ENCODE data around the gene CDC34. TPM values are rescaled to one million over a fixed set of nuclear protein-coding genes. Genes with fewer than 3 reads are reported as not detected.
A peak's percentile ranks its signal among the peaks of the same experiment; 100 is the strongest.

The CDC34 gene
- total and polyA plus RNA-seq, 9 of the 15 experiments (the other 6 are each of a cell fraction or from before 2014, with no cell fraction given): 0.80 to 203 (median 65.5) TPM

GRCh38 chr19:583968-584239, 52.3 kb downstream of the CDC34 start:
- Histone ChIP-seq H3K4me2 (ENCODE audit: insufficient read depth, low read length) (no peak overlapping the region), H3K27me3 (ENCODE audit: control insufficient read depth in 2 of 2, insufficient read depth in 2 of 2, low read length in 2 of 2) (no peaks in the 10 kb centered on the region), H3K9me1 (ENCODE audit: control insufficient read depth, insufficient read depth, low read length) (no peaks in the 10 kb centered on the region), H3K36me3 (ENCODE audit: control insufficient read depth, insufficient read depth, low read length) (peaks cover 44% of the 10 kb centered on the region; the same call in 1 of the 3 replicates), H3K9me3 (replicated peaks; ENCODE audit: control insufficient read depth, insufficient read depth, low read depth, low read length) (no peaks in the 10 kb centered on the region), H3K9ac (ENCODE audit: insufficient read depth in 1 of 2, low read depth in 2 of 2, low read length in 2 of 2) (no peak overlapping the region; a peak in 2 of 4 replicates), H4K20me1 (replicated peaks; ENCODE audit: control insufficient read depth, insufficient read depth, low read length) (peaks cover 34% of the 10 kb centered on the region), H3K79me2 (ENCODE audit: control insufficient read depth, insufficient read depth, low read length) (peaks cover 17% of the 10 kb centered on the region), H3K4me1 (replicated peaks in 1 of 2; ENCODE audit: control insufficient read depth in 2 of 2, insufficient read depth in 2 of 2, low read length in 2 of 2) (peaks cover 0 to 88% of the 10 kb centered on the region in 2 experiments; a peak in 2 of 5 replicates), H3K27ac (ENCODE audit: extremely low read depth, low read depth, low read length) (no peak overlapping the region), H2AFZ (ENCODE audit: low read depth, low read length) (no peak overlapping the region), H3K4me3 (no peak overlapping the region)
- FAIRE-seq: no peak
- peak in 1 of 4 experiments; percentile 19 for DNase-seq (ENCODE audit: extremely low read depth in 1 of 4, low spot score in 3 of 4)
- intact Hi-C loops (cut with micrococcal nuclease): loop anchor here (10.0 kb wide), 2 partner anchors 49 to 151 kb away; partner anchors contain the start of gene CDC34
- in situ Hi-C loops (cut with MboI): no loop called here
- CTCF ChIA-PET (ENCODE audit: low intra/inter-chr PET ratio): interaction anchor here (1.1 kb wide), 1 partner anchor 150 kb away, joined by 4 read pairs; no protein-coding TSS in a partner anchor
- peak; percentile 51 for ATAC-seq
- BruUV-seq (replicated peaks): no TSS peak
- WGBS (ENCODE audit: insufficient coverage, low coverage, missing lambda C conversion rate): 90% methylated on average over 3 of the region's 5 CpGs
- POLR2A ChIA-PET: interaction anchor here (0.8 to 3.1 kb wide), 4 partner anchors 10 to 20 kb away, joined by 3 to 41 read pairs (median 9); partner anchors contain the start of gene BSG
- TF ChIP-seq NFRKB (IDR thresholded peaks at IDR 0.05; ENCODE audit: low read depth) (no peak), ATF4 (CRISPR knock-in tag; IDR thresholded peaks at IDR 0.05) (0 out of 2 replicates have a peak, but pooled peaks have one; percentile 2), ZSCAN32 (CRISPR knock-in tag; IDR thresholded peaks at IDR 0.05) (0 out of 2 replicates have a peak, but pooled peaks have one; percentile 33), ZBTB26 (CRISPR knock-in tag; IDR thresholded peaks at IDR 0.05) (0 out of 2 replicates have a peak, but pooled peaks have one; percentile 50), TEAD1 (CRISPR knock-in tag; IDR thresholded peaks at IDR 0.05) (0 out of 4 replicates have a peak, but pooled peaks of 1 of the 2 experiments have one; percentile 6), NFIC (IDR thresholded peaks at IDR 0.05) (0 out of 2 replicates have a peak, but pooled peaks have one; percentile 3), MBD2 (IDR thresholded peaks at IDR 0.05; ENCODE audit: borderline replicate concordance, low read depth) (0 out of 2 replicates have a peak, but pooled peaks have one; percentile 13), GABPB1 (CRISPR knock-in tag; IDR thresholded peaks at IDR 0.05) (0 out of 2 replicates have a peak, but pooled peaks have one; percentile 4), ZNF143 (CRISPR knock-in tag; IDR thresholded peaks at IDR 0.05) (no peak), POLR3G (IDR thresholded peaks at IDR 0.05; ENCODE audit: extremely low read depth, insufficient read length, insufficient replicate concordance) (no peak), CXXC5 (CRISPR knock-in tag; IDR thresholded peaks at IDR 0.05) (0 out of 2 replicates have a peak, but pooled peaks have one; percentile 18), CBX8 (IDR thresholded peaks at IDR 0.05; ENCODE audit: borderline replicate concordance, extremely low read depth, low read depth, low read length, poor library complexity, severe bottlenecking) (no peak), POLR2B (IDR thresholded peaks at IDR 0.05; ENCODE audit: low read depth, partially characterized antibody) (peak; percentile 79), BHLHE40 (IDR thresholded peaks at IDR 0.05; ENCODE audit: low read length) (no peak), HBP1 (CRISPR knock-in tag; IDR thresholded peaks at IDR 0.05) (0 out of 2 replicates have a peak, but pooled peaks have one; percentile 12), ZBTB17 (CRISPR knock-in tag; IDR thresholded peaks at IDR 0.05) (peak; percentile 53; the same call in 1 of the 2 replicates), ILF3 (IDR thresholded peaks at IDR 0.05; ENCODE audit: borderline replicate concordance) (0 out of 2 replicates have a peak, but pooled peaks have one; percentile 20), PRPF4 (IDR thresholded peaks at IDR 0.05; ENCODE audit: insufficient read depth, low read depth, low read length, poor library complexity, severe bottlenecking) (no peak), POLR2A (conservative IDR thresholded peaks at IDR 0.05) (peak; percentile 78; the same call in 1 of the 2 replicates), RBM22 (IDR thresholded peaks at IDR 0.05; ENCODE audit: low read depth, low read length, poor library complexity, severe bottlenecking) (peak; percentile 25)

Data from K562 (cell line).